Heart left ventricle (tissue), 16 donors: ENCODE data around the gene POLR3F. TPM values are rescaled to one million over a fixed set of nuclear protein-coding genes. Genes with fewer than 3 reads are reported as not detected.
"Not testable (repeated sequence)": the region's sequence is repeated elsewhere in the genome, so short reads cannot be mapped to it uniquely, and the experiment has no call there.

Experiments used
- ATAC-seq, 4 donors: fragments of 200-7000 bp; cut with Tn5 transposase; one replicate each; pipeline ENCODE4 v1.9.1; 2020 to 2022; ENCODE audit warnings: moderate library complexity in 4 of 4, mild to moderate bottlenecking in 3 of 4, moderate number of reproducible peaks in 1 of 4
- DNase-seq, 5 donors: peaks; one replicate each; pipeline ENCODE4 v3.0.0-alpha.2; 2020
- H3K27ac ChIP-seq, 12 donors: fragments of 200-600 bp; sonication (generic) in 4 of 12; one replicate each; pipeline versions ENCODE4 v1.5.0 to v1.8.0; 2016 to 2022; ENCODE audit warnings: mild to moderate bottlenecking in 2 of 12
- H3K27me3 ChIP-seq, 9 donors: fragments of 200-600 bp; sonication (generic) in 2 of 9; one replicate each; pipeline versions ENCODE4 v1.5.1 to v1.8.0; 2016 to 2022; ENCODE audit warnings: mild to moderate bottlenecking in 3 of 9
- H3K36me3 ChIP-seq, 9 donors: fragments of 200-600 bp; sonication (generic) in 2 of 9; one replicate each; pipeline versions ENCODE4 v1.5.0 to v1.8.0; 2018 to 2022; ENCODE audit warnings: mild to moderate bottlenecking in 2 of 9
- H3K4me1 ChIP-seq, 12 donors: fragments of 200-600 bp; sonication (generic) in 4 of 12; one replicate each; pipeline versions ENCODE4 v1.5.0 to v1.8.0; 2016 to 2022; ENCODE audit warnings: mild to moderate bottlenecking in 3 of 12
- H3K4me3 ChIP-seq, 12 donors: fragments of 200-600 bp; sonication (generic) in 4 of 12; one replicate each; pipeline versions ENCODE4 v1.5.0 to v1.8.0; 2017 to 2022; ENCODE audit warnings: mild to moderate bottlenecking in 9 of 12, moderate library complexity in 4 of 12
- H3K9me3 ChIP-seq, 12 donors: fragments of 200-600 bp; sonication (generic) in 4 of 12; one replicate each; pipeline versions ENCODE4 v1.5.0 to v1.8.0; 2016 to 2022; ENCODE audit warnings: mild to moderate bottlenecking in 1 of 12
- CTCF ChIP-seq, 12 donors: fragments of 200-600 bp; sonication (generic) in 4 of 12; IDR thresholded peaks; one replicate each; pipeline versions ENCODE4 v1.5.0 to v1.8.0; 2018 to 2022; ENCODE audit warnings: antibody characterized with exemption in 12 of 12, mild to moderate bottlenecking in 5 of 12
- POLR2A ChIP-seq, 2 donors: fragments of 450-650 bp; IDR thresholded peaks; one replicate each; pipeline ENCODE4 v1.6.1; 2017; ENCODE audit warnings: antibody characterized with exemption in 2 of 2, mild to moderate bottlenecking in 2 of 2, moderate library complexity in 2 of 2
- WGBS, 4 donors: extraction: QIAGEN DNeasy Blood & Tissue Kit in 2 of 4; methylation state at CpG; one replicate each; pipeline versions ENCODE4 v1.1.5 to v1.1.7; 2013 to 2018; 5-methylcytosine and 5-hydroxymethylcytosine counted together
- intact Hi-C, 10 donors: fragments of 100-400 bp; cut with DNase I; formaldehyde crosslinking; loops; one replicate each; pipeline versions ENCODE4 v1.11.1 to v1.14.2; 2022
- polyA plus RNA-seq, 2 donors: library from polyadenylated mRNA; stranded (reverse); fragments of 200-250 nt; gene quantifications; one replicate each; pipeline ENCODE4 v1.2.3, GENCODE V29; 2013
- total RNA-seq, 9 donors: library from RNA; depleted of rRNA in 2 of 9; stranded (reverse); fragments of >200 nt in 2 of 9; fragmentation: NEBNext Ultra II Directional in 3 of 9; extraction: Animal tissue kit (Norgen Biotek cat#: 25700) in 3 of 9; gene quantifications; one replicate each; pipeline versions ENCODE4 v1.1.0 to v1.2.4, GENCODE V29; 2016 to 2023
- donor health status: ischemic (EF 13 %, LVEDD 7.1; RV severe dilation, severe dysfunction).
- donor health status: healthy with polysubstance abuse.
- donor health status: DM: no; HTN: yes; CAD: no.
- donor health status: DM: no; HTN: no; CAD: no.
- donor health status: ischemic (EF 25% LVEDD 6.9; RV normal size, moderate dysfunction).
- donor health status: ischemic (EF 25% LVEDD 5.7; RV mildly dilated, moderate dysfunction).
- donor health status: healthy.
- donor health status: DM: yes; HTN: yes; CAD: no.
- donor health status: ischemic (EF 35%, LVEDD 5.7; RV mildly dilated, moderate dysfunction).
- donor health status: nonischemic (EF 11% LVEDD 7.7; RV severe dilation, severe dysfunction).
- donor health status: DM: yes; HTN: yes; CAD: no.
- donor health status: PGD.
- donor health status: ischemic (EF 29% LVEDD 5.4; RV normal size, mild dysfunction).
- donor health status: nonischemic (EF 23%, LVEDD 6.1; RV moderate dilation, normal function).

The POLR3F gene
- total and polyA plus RNA-seq, 11 donors: 5.2 to 12.0 (median 8.0) TPM

GRCh38 chr20:18515973-18516372, 48.8 kb downstream of the POLR3F start:
- peaks cover 0 to 70% (median 56%) of the 10 kb centered on the region in 9 donors for H3K36me3 ChIP-seq
- intact Hi-C loops: no loop called here

GRCh38 chr20:18522066-18522465, 54.9 kb downstream of the POLR3F start:
- intact Hi-C loops, DNase-seq, H3K4me3 ChIP-seq, H3K27ac ChIP-seq, H3K27me3 ChIP-seq, ATAC-seq, H3K4me1 ChIP-seq, H3K9me3 ChIP-seq: not testable (repeated sequence)
- 92 to 96% (median 95%) methylated on average over 9 of the region's 9 CpGs for WGBS, 4 donors
- H3K36me3 ChIP-seq: peaks cover 0 to 55% (median 47%) of the 10 kb centered on the region in 9 donors

More at GRCh38 chr20:18515973-18516372, 48.8 kb downstream of the POLR3F start:
- H3K27me3 ChIP-seq: no peaks in the 10 kb centered on the region
- H3K4me1 ChIP-seq: peaks cover 0 to 19% (median 0%) of the 10 kb centered on the region in 12 donors
- DNase-seq: no peak
- H3K4me3 ChIP-seq: no peak overlapping the region
- H3K9me3 ChIP-seq: no peaks in the 10 kb centered on the region
- TF ChIP-seq POLR2A (IDR thresholded peaks at IDR 0.05) (no peak), CTCF (IDR thresholded peaks at IDR 0.05) (no peak)
- H3K27ac ChIP-seq: no peak overlapping the region
- ATAC-seq: no peak

GRCh38 chr20:18523066-18523465, 55.9 kb downstream of the POLR3F start:
- Histone ChIP-seq H3K36me3 (peaks cover 0 to 61% (median 52%) of the 10 kb centered on the region in 9 donors), H3K4me3 (no peak overlapping the region), H3K27ac (no peak overlapping the region), H3K27me3 (no peaks in the 10 kb centered on the region), H3K9me3 (no peaks in the 10 kb centered on the region), H3K4me1 (no peaks in the 10 kb centered on the region)
- TF ChIP-seq POLR2A (IDR thresholded peaks at IDR 0.05): no peak
- TF ChIP-seq CTCF (IDR thresholded peaks at IDR 0.05): no peak
- intact Hi-C loops: no loop called here
- no peak for DNase-seq
- WGBS, 4 donors: 89 to 93% (median 91%) methylated on average over 2 of the region's 2 CpGs
- no peak for ATAC-seq

- H3K27ac ChIP-seq: no peak overlapping the region
- ATAC-seq: no peak
- H3K4me1 ChIP-seq: no peaks in the 10 kb centered on the region
- 96 to 97% (median 96%) methylated on average over 1 of the region's 1 CpG for WGBS, 4 donors
- H3K36me3 ChIP-seq: peaks cover 0 to 77% (median 68%) of the 10 kb centered on the region in 9 donors
- no peak for DNase-seq
- no peaks in the 10 kb centered on the region for H3K9me3 ChIP-seq
- intact Hi-C loops: no loop called here
- no peaks in the 10 kb centered on the region for H3K27me3 ChIP-seq
- TF ChIP-seq CTCF (IDR thresholded peaks at IDR 0.05): no peak
- TF ChIP-seq POLR2A (IDR thresholded peaks at IDR 0.05): no peak
- no peak overlapping the region for H3K4me3 ChIP-seq
Measured at GRCh38 chr20:18524646-18525045, 57.5 kb downstream of the POLR3F start.

GRCh38 chr20:18526761-18527160, 59.6 kb downstream of the POLR3F start:
- ATAC-seq, intact Hi-C loops, H3K27me3 ChIP-seq, DNase-seq, H3K4me3 ChIP-seq, H3K27ac ChIP-seq, H3K9me3 ChIP-seq, H3K4me1 ChIP-seq: not testable (repeated sequence)
- H3K36me3 ChIP-seq: peaks cover 0 to 87% (median 82%) of the 10 kb centered on the region in 9 donors
- 80 to 85% (median 82%) methylated on average over 14 of the region's 14 CpGs for WGBS, 4 donors
